GM18870 (cell line): Measurements from ENCODE around the gene EIF4ENIF1.
"Not testable (repeated sequence)": the region's sequence is repeated elsewhere in the genome, so short reads cannot be mapped to it uniquely, and the experiment has no call there.

ENCODE experiments used
- ATAC-seq: cut with Tn5 transposase; IDR thresholded peaks from one replicate; pipeline ENCODE4 v1.9.1; 2021; ENCODE audit warnings: moderate library complexity; ENCODE audit not compliant: unreplicated experiment

EIF4ENIF1 gene

GRCh38 chr22:31495343-31495742, 5.7 kb upstream of the EIF4ENIF1 start:
- ATAC-seq: no peak

DNA sequence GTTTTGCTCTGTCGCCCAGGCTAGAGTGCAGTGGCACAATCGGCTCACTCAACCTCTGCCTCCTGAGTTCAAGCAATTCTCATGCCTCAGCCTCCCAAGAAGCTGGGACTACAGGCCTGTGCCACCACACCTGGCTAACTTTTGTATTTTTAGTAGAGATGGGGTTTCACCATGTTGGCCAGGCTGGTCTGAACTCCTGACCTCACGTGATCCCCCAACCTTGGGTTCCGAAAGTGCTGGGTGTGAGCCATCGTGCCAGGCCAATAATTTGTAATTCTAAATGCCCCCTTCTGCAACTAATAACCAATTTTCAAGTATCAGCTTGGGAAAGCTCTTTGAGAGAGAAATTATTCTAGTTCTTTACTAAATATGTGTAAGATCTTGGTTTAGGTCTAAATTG, 3.7 kb upstream of the EIF4ENIF1 start:
- not testable (repeated sequence) for ATAC-seq

DNA sequence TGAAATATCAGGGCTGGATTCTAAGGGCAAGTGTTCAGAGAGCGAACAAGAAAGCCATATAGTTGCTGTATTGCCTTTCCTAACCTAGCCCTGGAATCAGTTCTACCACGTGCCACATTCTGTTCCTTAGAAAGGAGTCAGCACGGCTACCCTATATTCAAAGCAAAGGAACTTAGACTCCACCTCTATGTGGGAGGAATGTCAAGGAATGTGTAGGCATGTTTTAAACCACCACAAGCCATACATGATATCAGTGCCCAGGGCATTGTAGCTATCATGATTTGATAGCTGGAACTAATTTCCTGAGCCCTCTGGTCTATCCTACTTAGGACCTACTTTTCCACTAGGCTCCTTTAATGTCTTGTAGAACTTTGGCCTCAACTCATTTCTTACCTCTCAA, 2.5 kb upstream of the EIF4ENIF1 start:
- no peak for ATAC-seq

- ATAC-seq: no peak
These were observed 1.7 kb upstream of the EIF4ENIF1 start for GRCh38 chr22:31491218-31491962.

- ATAC-seq: peak; percentile 56
These were observed 869 bp upstream of the EIF4ENIF1 start for GRCh38 chr22:31490496-31490925.

DNA sequence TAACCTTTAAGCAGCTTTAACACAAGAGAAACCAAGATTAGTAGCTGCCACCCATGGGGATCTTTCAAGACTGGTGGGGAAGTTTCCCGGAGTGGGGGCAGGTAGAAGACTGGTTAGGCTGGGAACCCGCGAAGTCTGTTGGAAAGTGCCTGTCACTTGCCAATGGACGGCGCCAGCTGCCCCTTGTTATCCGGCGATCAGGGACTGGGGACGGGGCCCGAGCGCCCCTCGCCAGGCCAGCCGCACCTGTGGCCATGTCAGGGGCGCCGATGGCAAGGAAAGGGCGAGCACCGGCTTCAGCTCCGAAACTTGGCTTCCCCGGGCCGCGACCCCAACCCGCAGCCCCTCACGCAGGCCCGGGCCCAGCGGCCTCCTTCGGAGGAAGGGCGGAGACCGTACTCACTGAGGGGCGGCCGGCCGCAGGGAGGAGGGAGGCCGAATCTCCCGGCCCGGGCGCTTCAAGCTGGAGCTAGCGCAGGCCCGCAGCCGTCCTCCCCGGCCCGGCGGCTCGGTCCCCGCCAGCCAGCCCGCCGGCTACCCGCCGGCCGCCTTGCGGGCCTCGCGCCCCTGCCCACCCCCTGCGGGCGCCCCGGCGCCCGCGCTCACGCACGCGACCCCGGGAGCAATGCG, 539 bp downstream of the EIF4ENIF1 start:
- no peak for ATAC-seq

GRCh38 chr22:31488346-31488883, 1.2 kb downstream of the EIF4ENIF1 start:
- ATAC-seq: no peak

GRCh38 chr22:31486951-31487350, 2.7 kb downstream of the EIF4ENIF1 start:
- no peak for ATAC-seq

GRCh38 chr22:31486369-31486768, 3.3 kb downstream of the EIF4ENIF1 start:
- ATAC-seq: not testable (repeated sequence)

DNA sequence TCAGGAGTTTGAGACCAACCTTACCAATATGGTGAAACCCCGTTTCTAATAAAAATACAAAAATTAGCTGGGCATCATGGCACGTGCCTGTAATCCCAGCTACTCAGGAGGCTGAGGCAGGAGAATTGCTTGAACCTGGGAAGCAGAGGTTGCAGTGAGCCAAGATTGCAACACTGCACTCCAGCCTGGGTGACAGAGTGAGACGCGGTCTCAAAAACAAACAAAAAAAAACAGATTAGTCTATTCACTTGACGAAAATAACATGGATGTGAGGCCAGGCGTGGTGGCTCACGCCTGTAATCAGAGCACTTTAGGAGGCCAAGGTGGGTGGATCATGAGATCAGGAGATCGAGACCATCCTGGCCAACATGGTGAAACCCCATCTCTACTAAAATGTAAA, 7.2 kb downstream of the EIF4ENIF1 start:
- not testable (repeated sequence) for ATAC-seq

- ATAC-seq: no peak
These were observed 8.5 kb downstream of the EIF4ENIF1 start for GRCh38 chr22:31481129-31481528.

- no peak for ATAC-seq
These were observed 12.3 kb downstream of the EIF4ENIF1 start for GRCh38 chr22:31477329-31477728.

GRCh38 chr22:31475800-31476199, 13.8 kb downstream of the EIF4ENIF1 start:
- ATAC-seq: no peak

DNA sequence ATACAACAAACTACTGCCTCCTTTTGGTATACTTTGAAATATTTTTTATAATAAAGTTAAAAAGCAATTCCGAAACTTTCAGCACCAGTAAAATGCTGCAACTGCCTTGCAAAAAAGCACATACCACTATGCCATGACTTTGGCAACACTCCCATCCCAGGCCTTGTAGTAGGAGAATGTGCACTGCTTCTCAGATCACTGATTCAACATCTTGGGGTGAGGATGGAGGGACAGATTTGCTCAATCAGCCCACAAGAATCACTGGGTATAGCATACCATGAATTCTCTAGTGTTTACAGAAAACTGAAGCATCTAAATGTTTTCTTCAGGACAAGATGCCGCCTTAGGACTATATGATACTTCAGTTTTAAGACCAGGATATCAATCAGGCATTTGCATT, 14.9 kb downstream of the EIF4ENIF1 start:
- no peak for ATAC-seq

DNA sequence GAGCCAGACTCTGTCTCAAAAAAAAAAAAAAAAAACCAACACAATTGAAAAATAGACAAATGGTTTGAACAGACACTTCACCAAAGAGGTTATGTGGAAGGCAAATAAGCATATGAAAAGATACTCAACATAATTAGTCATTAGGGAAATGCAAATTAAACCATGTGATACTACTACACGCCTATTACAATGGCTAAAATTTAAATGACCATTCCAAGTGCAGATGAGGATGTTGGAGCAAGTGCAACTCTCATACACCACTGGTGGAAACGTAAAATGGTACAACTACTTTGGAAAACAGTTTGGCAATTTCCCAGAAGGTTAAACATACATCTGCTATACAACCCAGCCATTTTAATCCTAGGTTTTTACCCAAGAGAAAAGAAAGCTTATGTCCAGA, 24.3 kb downstream of the EIF4ENIF1 start:
- no peak for ATAC-seq

- ATAC-seq: no peak
These were observed 27.9 kb downstream of the EIF4ENIF1 start for GRCh38 chr22:31461699-31462098.

DNA sequence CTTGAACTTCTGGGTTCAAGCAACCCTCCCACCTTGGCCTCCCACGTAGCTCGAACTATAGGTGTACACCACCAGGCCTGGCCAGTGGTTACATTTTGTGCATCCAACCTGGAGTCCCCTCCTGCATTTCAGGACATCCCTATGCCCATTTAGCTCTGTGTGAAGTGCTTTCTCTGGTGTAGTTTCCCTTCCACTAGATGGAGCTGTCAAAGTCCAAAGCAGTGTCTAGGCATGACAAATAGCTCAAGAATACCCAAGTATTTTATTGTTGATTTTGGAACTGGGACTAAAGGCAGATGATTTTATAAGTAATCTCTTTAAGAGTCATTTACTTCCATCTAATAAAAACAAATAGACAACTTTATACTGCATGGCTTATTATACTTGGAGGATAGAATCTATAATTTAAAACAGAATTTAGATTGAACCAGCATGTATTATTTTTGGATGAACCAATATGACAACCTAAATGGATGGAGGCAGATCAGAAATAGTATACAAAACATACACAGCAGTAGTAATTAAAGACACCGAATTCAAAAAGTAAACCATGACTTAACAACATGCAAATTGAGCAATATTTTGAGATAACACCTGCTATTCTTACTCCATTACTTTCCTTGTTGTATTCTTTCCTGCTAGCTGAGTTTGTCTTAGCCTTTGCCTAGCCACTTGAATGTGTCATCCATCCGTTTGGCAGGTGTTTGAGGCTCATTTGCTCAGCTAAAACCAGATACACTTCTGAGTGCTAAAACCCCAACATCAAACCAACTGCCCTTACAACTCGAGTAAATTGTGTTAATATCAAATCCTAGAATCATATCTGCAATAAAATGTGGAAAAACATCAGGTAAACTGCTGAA, 37.7 kb downstream of the EIF4ENIF1 start:
- no peak for ATAC-seq

DNA sequence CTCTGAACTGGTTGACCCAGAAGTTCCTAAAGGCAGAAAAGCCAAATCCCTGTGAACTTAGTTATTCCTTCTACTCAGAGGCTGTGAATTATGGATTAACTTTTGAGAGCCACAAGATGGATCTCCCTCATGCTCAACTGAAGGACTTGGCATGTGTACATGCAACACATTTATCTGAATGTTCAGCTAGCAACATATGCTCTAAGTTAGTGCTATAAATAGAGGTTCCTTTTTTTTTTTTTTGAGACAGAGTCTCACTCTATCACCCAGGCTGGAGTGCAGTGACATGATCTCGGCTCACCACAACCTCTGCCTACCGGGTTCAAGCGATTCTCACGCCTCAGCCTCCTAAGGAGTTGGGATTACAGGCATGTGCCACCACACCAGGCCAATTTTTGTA, 40.1 kb downstream of the EIF4ENIF1 start:
- ATAC-seq: no peak

- ATAC-seq: no peak
These were observed 41.3 kb downstream of the EIF4ENIF1 start for GRCh38 chr22:31448382-31448781.

DNA sequence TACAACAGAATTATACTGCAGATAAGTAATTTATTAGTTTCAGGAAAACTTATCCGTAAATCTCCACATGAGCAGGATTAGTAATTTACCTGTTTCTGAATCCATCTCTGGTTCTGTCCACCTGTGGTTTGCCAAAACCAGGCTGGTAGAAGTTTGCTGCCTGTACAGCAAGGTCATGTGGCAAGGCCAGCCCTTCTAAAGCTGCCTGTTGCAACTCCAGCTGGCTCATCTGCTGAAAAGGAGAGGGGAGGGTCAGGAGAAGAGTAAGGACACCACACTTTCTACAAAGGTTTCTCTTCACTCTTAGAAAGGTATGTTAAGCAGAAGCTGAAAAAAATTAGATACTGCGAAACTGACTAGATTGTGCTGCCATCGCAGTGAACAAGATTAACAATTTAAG, 42.3 kb downstream of the EIF4ENIF1 start:
- ATAC-seq: no peak

- ATAC-seq: no peak
These were observed 42.9 kb downstream of the EIF4ENIF1 start for GRCh38 chr22:31446767-31447166.
